Naive thymus-derived CD8-positive, alpha-beta T cell (primary cell): ENCODE data around the gene TUT7. TPM values are rescaled to one million over a fixed set of nuclear protein-coding genes. Genes with fewer than 3 reads are reported as not detected.

Experiments
- ATAC-seq, 2 donors: fragments of 150-1000 bp; cut with Tn5 transposase in 1 of 2; sonication (Bioruptor Pico), chemical (Tn5 transposase) in 1 of 2; 1 replicate in 1 of 2; 2 replicates in 1 of 2; pipeline ENCODE4 v1.10.0; 2021; ENCODE audit warnings: mild to moderate bottlenecking in 2 of 2, moderate library complexity in 2 of 2
- POLR2A ChIA-PET: fragments of 350-600 bp; sonication (Branson Sonifier 250); formaldehyde crosslinking; loops from one replicate; lab custom pipeline; 2021; ENCODE audit warnings: antibody characterized with exemption; lab: Charles Lee
- DNase-seq, 10 donors: peaks; one replicate each; pipeline versions ENCODE4 v3.0.0 to v3.0.0-alpha.2; 2020 to 2022
- H3K27ac Mint-ChIP-seq, 10 donors: one replicate each; pipeline ENCODE4 v1.8.0; 2020 to 2022; ENCODE audit warnings: mild to moderate bottlenecking in 10 of 10, mixed read lengths in 10 of 10, moderate library complexity in 4 of 10, inconsistent platforms in 1 of 10
- H3K27me3 Mint-ChIP-seq, 5 donors: one replicate each; pipeline ENCODE4 v1.8.0; 2021 to 2022; ENCODE audit warnings: mixed read lengths in 5 of 5
- H3K36me3 Mint-ChIP-seq, 3 donors: one replicate each; pipeline ENCODE4 v1.8.0; 2020 to 2022; ENCODE audit warnings: mixed read lengths in 3 of 3, mild to moderate bottlenecking in 2 of 3, inconsistent platforms in 1 of 3
- H3K4me1 Mint-ChIP-seq, 4 donors: one replicate each; pipeline ENCODE4 v1.8.0; 2021 to 2022; ENCODE audit warnings: mixed read lengths in 4 of 4
- H3K4me3 Mint-ChIP-seq, 10 donors: one replicate each; pipeline ENCODE4 v1.8.0; 2020 to 2022; ENCODE audit warnings: mild to moderate bottlenecking in 10 of 10, mixed read lengths in 10 of 10, moderate library complexity in 6 of 10, inconsistent platforms in 1 of 10
- H3K9me3 Mint-ChIP-seq, 9 donors: one replicate each; pipeline ENCODE4 v1.8.0; 2020 to 2022; ENCODE audit warnings: mixed read lengths in 9 of 9, mild to moderate bottlenecking in 3 of 9, inconsistent platforms in 1 of 9, moderate library complexity in 1 of 9
- polyA plus RNA-seq, 3 donors: library from polyadenylated mRNA; unstranded; fragments of 300-500 nt; fragmentation: Illumina TruSeq; gene quantifications; one replicate each; pipeline ENCODE4 v1.2.3, GENCODE V29; 2021
- total RNA-seq, 8 experiments: library from RNA in 2 of 8; stranded (reverse) in 2 of 8; gene quantifications; one replicate each; pipeline ENCODE4 v1.2.3 and lab custom pipeline; 2021 to 2026

TUT7 gene
- total and polyA plus RNA-seq, 5 experiments from 2014 or later: 9.6 to 50.5 (median 16.9) TPM

DNA sequence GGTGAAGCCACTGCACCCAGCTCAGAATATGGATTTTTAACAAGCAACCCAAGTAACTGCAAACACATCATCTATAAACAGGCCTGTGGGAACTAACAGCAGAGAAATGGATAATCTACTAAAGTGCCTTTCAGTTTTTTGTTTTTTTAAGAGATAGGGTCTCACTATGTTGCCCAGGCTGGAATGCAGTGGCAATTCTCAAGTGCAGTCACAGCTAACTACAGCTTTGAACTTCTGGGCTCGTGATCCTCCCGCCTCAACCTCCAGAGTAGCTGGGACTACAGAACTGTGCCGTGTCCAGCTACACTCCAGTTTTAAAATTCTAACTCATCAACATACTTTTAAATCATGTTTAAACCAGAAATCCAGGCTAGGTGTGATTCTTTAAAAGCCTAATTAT lies 11.9 kb downstream of the TUT7 start:
- Mint-ChIP-seq H3K4me1 (peaks cover 16 to 70% (median 50%) of the 10 kb centered on the region in 4 donors), H3K27ac (peak overlapping the region in 6 of 10 donors; percentile 8 to 69 (median 44)), H3K4me3 (no peak overlapping the region), H3K36me3 (peaks cover 0 to 76% (median 19%) of the 10 kb centered on the region in 3 donors), H3K9me3 (no peaks in the 10 kb centered on the region), H3K27me3 (no peaks in the 10 kb centered on the region)
- DNase-seq: no peak
- no peak for ATAC-seq
- POLR2A ChIA-PET: no interaction called here

DNA sequence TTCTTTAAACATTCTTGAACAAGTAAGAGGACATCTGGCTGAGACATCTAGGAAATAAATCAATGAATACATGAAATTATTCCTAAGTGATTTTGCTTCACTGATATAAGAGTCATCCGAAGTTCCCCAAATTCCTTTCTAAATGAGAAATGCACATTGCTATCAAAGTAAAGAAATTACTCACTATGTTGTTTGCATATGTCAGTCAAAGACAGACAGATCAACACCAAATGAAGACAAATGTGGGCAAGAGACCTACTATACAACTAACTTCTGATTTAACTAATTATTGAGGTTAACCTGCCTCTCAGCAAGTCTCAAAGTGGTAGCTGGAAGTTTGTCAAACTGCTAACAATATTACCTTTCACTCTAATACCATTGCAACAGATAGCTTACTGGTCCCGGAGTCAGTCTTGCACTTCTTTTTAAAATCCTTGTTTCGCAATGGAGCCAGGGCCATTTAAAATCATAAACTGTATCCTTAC lies 13.2 kb downstream of the TUT7 start:
- Mint-ChIP-seq H3K9me3 (no peaks in the 10 kb centered on the region), H3K27me3 (no peaks in the 10 kb centered on the region), H3K4me1 (peaks cover 13 to 66% (median 43%) of the 10 kb centered on the region in 4 donors), H3K4me3 (no peak overlapping the region), H3K27ac (peak overlapping the region in 8 of 10 donors; percentile 5 to 74 (median 54)), H3K36me3 (peaks cover 0 to 83% (median 31%) of the 10 kb centered on the region in 3 donors)
- ATAC-seq (no peak), DNase-seq (no peak)
- POLR2A ChIA-PET: interaction anchor here (1.0 kb wide), 1 partner anchor 13 kb away, joined by 3 read pairs; the partner anchor contains the start of gene TUT7

DNA sequence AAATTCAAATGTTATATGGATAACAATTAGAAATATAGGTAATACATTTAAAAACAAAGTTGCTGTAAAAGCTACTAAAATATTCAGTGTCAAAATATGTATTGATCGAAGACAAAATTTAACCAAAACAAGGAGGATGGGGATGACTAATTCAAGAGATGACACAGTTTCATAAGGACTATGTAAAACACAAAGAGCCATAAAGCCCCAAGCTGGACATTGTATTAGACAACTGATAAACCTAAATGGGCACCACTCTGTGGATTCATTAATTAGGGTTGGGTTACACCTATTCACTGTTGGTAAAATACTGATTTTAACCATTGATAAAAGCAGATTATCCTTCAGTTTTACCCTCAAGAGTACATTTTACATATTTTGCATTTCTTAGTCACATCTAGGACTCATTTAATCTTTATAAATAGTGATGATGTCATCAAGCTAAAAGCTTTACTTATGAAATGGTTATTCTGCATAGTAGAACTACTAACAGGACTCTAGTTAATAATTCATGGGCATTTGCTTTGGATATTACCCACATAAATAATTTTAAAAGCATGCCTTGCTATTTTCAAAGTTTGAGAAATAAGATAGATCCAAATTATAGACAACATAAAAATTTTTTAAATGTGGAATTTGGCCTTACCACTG lies 13.7 kb downstream of the TUT7 start:
- POLR2A ChIA-PET: interaction anchor here (0.5 to 1.0 kb wide), 2 partner anchors 14 to 111 kb away, joined by 3 read pairs; partner anchors contain the start of gene TUT7
- ATAC-seq: no peak
- no peaks in the 10 kb centered on the region for H3K9me3 Mint-ChIP-seq
- peaks cover 13 to 60% (median 38%) of the 10 kb centered on the region in 4 donors for H3K4me1 Mint-ChIP-seq
- H3K4me3 Mint-ChIP-seq: no peak overlapping the region
- H3K27ac Mint-ChIP-seq: peak overlapping the region in 6 of 10 donors; percentile 33 to 79 (median 68)
- H3K27me3 Mint-ChIP-seq: no peaks in the 10 kb centered on the region
- DNase-seq: no peak
- peaks cover 4 to 83% (median 34%) of the 10 kb centered on the region in 3 donors for H3K36me3 Mint-ChIP-seq

DNA sequence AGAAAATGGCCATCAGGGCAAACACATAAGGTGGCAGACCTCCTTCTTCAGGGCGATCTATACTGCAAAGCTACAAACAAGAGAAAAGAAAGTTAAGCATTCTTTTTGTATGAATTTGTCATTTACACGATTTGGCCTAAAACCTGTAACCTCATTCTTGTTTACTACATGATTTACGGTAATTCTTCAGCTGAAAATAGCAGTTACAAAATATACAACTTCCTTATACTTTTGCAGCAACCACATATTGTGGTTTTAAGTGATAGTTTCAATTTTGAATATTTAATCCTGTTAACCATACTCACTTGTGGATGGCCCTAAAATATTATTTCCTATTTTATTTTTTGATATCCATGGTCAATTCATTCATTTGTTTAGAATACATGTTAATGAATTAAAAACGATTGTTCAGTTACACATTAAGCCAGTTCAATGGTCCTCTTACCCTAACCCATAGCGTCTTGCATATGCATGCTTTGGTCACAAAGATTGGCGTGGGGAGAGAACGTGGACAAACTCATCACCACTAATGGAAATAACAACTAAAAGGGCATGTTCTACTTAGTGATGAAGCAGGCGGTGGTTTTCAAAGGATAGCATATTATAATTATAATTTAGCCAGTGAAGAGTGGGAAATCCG lies 16.6 kb downstream of the TUT7 start:
- DNase-seq: peak in 1 of 10 donors; percentile 30
- Mint-ChIP-seq H3K4me1 (peaks cover 13 to 52% (median 33%) of the 10 kb centered on the region in 4 donors), H3K9me3 (peaks cover 0 to 3% (median 0%) of the 10 kb centered on the region in 9 donors)

DNA sequence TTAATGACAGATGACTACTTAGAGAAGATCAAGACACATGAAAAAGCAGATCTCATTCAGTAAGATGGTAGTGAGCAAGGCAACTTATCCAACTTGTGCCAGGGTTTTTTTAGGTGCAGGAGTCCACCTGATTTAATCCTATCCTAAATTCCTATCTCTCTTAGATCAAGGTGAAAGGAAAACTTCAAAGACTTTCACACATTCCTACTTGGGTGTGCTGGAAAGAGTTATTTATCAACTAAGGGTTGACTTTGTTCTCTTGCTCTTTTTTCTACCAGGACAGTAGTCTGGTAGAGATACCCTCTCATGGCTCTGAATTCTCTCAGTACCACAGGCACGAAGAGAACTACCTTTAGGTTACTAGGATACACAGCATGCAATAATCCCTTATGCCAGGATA lies 18.2 kb downstream of the TUT7 start:
- H3K27me3 Mint-ChIP-seq: no peaks in the 10 kb centered on the region

More for the DNA sequence above, 16.6 kb downstream of the TUT7 start:
- Mint-ChIP-seq H3K27ac (peak overlapping the region; percentile 8 to 95 (median 90)), H3K27me3 (no peaks in the 10 kb centered on the region), H3K4me3 (peak overlapping the region; percentile 70 to 90 (median 77)), H3K36me3 (peaks cover 13 to 91% (median 55%) of the 10 kb centered on the region in 3 donors)
- POLR2A ChIA-PET: no interaction called here
- peak in 1 of 2 donors; percentile 35 for ATAC-seq

DNA sequence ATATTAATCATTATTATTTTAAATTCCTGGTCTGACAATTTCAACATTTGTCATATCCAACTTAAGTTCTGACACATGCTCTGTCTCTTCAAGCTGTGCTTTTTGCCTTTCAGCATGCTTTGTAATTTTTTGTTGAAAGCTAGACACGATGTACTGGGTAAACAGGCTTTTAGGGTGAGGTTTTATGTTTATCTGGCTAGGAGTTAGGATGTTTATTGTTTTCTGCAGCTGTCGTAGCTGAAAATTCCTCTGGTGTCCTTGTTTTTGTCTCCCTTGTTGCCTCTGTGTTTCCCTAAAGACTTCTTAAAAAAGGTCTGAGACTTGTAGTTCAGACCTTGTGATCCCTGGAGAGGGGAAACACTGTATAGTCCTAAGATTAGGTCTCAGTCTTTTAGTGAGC lies 20.6 kb downstream of the TUT7 start:
- Mint-ChIP-seq H3K4me3 (no peak overlapping the region), H3K9me3 (peaks cover 0 to 3% (median 0%) of the 10 kb centered on the region in 9 donors), H3K36me3 (peaks cover 17 to 92% (median 59%) of the 10 kb centered on the region in 3 donors), H3K27me3 (no peaks in the 10 kb centered on the region), H3K4me1 (peaks cover 5 to 30% (median 21%) of the 10 kb centered on the region in 4 donors), H3K27ac (peak overlapping the region in 2 of 10 donors; percentile 31 to 45)
- ATAC-seq (no peak), DNase-seq (no peak)
- POLR2A ChIA-PET: interaction anchor here (1.2 kb wide), 1 partner anchor 51 kb away, joined by 4 read pairs; the partner anchor contains the start of gene ISCA1

More for the DNA sequence above, 18.2 kb downstream of the TUT7 start:
- POLR2A ChIA-PET: no interaction called here
- H3K36me3 Mint-ChIP-seq: peaks cover 17 to 91% (median 55%) of the 10 kb centered on the region in 3 donors
- no peak for ATAC-seq
- H3K4me1 Mint-ChIP-seq: peaks cover 8 to 45% (median 30%) of the 10 kb centered on the region in 4 donors
- H3K9me3 Mint-ChIP-seq: peaks cover 0 to 3% (median 0%) of the 10 kb centered on the region in 9 donors
- H3K4me3 Mint-ChIP-seq: no peak overlapping the region
- DNase-seq: no peak
- peak overlapping the region in 2 of 10 donors; percentile 18 to 40 for H3K27ac Mint-ChIP-seq

DNA sequence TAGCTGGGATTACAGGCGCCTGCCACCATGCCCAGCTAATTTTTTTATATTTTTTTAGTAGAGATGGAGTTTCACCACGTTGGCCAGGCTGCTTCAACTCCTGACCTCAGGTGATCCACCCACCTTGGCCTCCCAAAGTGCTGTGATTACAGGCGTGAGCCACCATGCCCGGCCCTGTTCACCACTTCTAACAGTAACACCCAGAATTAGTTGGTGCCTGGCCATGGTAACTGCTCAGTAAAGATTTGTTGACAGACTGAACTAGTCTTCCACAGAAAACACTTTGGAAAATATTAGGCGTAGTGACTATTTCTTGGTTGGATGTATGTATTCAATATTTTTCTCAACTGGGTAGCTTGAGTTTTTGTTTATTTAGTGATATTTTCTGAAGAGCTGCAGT lies 24.0 kb downstream of the TUT7 start:
- peaks cover 0 to 3% (median 0%) of the 10 kb centered on the region in 9 donors for H3K9me3 Mint-ChIP-seq
- H3K4me1 Mint-ChIP-seq: peaks cover 2 to 7% (median 5%) of the 10 kb centered on the region in 4 donors
- POLR2A ChIA-PET: no interaction called here
- H3K27me3 Mint-ChIP-seq: no peaks in the 10 kb centered on the region
- H3K4me3 Mint-ChIP-seq: no peak overlapping the region
- ATAC-seq (no peak), DNase-seq (no peak)
- peak overlapping the region in 1 of 10 donors; percentile 82 for H3K27ac Mint-ChIP-seq
- H3K36me3 Mint-ChIP-seq: peaks cover 10 to 92% (median 43%) of the 10 kb centered on the region in 3 donors

DNA sequence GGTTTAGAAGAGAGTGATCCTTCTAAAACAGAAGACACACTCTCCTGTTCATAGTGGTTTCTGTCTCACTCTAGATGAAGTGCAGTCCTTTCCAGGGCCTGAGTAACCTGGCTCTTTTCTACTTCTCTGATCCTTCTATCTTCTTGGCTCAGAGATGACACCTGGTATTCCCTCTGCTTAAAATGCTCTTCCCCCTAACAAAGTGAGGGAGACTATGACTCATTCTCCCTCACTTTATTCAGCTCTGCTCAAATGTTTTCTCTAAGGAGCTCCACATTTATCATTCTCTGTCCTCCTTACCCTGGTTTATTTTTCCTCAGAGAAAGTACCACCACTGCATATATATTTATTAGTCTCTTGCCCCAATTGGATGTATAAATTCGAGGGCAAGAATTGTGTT lies 24.6 kb downstream of the TUT7 start:
- Mint-ChIP-seq H3K9me3 (peaks cover 0 to 3% (median 0%) of the 10 kb centered on the region in 9 donors), H3K4me1 (peaks cover 2 to 7% (median 5%) of the 10 kb centered on the region in 4 donors), H3K36me3 (peaks cover 8 to 92% (median 38%) of the 10 kb centered on the region in 3 donors), H3K4me3 (no peak overlapping the region), H3K27me3 (no peaks in the 10 kb centered on the region), H3K27ac (peak overlapping the region in 2 of 10 donors; percentile 53 to 82)
- no peak for DNase-seq
- POLR2A ChIA-PET: no interaction called here
- ATAC-seq: no peak

DNA sequence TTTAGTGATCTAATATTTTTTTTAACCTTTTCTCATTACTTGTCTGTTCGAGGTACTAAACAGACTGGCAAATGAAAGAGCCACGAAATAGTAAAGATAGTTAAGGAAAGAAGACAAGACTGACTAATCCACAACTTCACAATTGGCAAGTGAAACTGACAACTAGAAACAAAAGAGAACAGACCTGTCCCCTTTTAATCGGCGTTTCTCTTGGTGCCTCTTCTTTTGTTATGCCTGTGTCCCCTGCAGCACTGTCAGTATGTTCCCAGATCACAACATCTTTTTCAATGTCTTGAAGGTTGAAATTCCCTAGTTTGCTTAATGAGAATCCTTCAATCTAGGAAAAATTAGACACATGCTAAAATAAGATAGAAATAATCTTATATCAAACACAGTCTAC lies 26.1 kb downstream of the TUT7 start:
- ATAC-seq (no peak), DNase-seq (no peak)
- Mint-ChIP-seq H3K4me3 (no peak overlapping the region), H3K9me3 (peaks cover 0 to 3% (median 0%) of the 10 kb centered on the region in 9 donors), H3K4me1 (peaks cover 3 to 11% (median 6%) of the 10 kb centered on the region in 4 donors), H3K36me3 (peaks cover 10 to 92% (median 26%) of the 10 kb centered on the region in 3 donors), H3K27ac (no peak overlapping the region), H3K27me3 (no peaks in the 10 kb centered on the region)
- POLR2A ChIA-PET: no interaction called here

DNA sequence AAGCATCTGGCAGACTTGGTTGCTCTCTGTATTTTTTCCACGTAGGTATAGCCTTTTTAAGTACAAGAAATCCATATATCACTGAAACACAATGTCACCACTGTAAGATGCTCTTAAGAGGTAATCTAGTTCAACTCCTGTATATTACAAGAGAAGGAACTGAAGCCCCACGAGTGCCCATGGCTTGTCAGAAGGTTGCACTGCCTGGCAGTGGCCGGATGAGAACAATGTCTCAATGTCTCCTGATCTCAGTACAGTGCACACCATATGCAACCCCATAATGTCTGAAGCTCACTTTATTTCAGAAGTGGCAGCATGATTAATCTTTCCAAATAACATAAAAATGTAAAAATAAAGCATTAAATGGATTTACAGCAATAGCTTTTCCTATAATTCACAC lies 27.7 kb downstream of the TUT7 start:
- no peak for ATAC-seq
- Mint-ChIP-seq H3K36me3 (peaks cover 11 to 90% (median 25%) of the 10 kb centered on the region in 3 donors), H3K9me3 (no peaks in the 10 kb centered on the region), H3K27me3 (no peaks in the 10 kb centered on the region), H3K27ac (peak overlapping the region in 2 of 10 donors; percentile 31 to 83), H3K4me3 (no peak overlapping the region), H3K4me1 (peaks cover 2 to 9% (median 6%) of the 10 kb centered on the region in 4 donors)
- POLR2A ChIA-PET: no interaction called here
- DNase-seq: no peak

DNA sequence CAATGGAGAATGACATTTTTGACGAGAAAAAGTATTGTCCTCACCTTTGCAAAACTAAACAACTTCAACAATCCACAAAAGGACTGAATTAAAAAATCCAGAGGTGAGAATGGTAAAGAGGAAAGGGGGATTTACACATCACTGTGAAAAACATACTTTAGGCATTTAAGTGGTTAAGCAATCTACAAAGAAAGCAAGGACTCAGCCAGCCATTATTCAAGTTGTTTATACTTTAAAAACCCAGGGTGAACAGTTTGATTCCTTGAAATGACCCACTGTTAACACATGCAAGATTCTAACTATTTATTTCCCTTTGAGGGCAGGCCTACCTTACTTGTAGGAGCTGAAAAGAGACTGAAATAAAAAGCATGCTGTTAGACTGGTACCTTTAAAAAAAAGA lies 29.3 kb downstream of the TUT7 start:
- peak overlapping the region in 3 of 10 donors; percentile 5 to 10 (median 6) for H3K27ac Mint-ChIP-seq
- ATAC-seq (no peak), DNase-seq (no peak)
- H3K4me1 Mint-ChIP-seq: peaks cover 2 to 9% (median 5%) of the 10 kb centered on the region in 4 donors
- peaks cover 11 to 94% (median 27%) of the 10 kb centered on the region in 3 donors for H3K36me3 Mint-ChIP-seq
- POLR2A ChIA-PET: no interaction called here
- H3K9me3 Mint-ChIP-seq: no peaks in the 10 kb centered on the region
- no peak overlapping the region for H3K4me3 Mint-ChIP-seq
- H3K27me3 Mint-ChIP-seq: no peaks in the 10 kb centered on the region

DNA sequence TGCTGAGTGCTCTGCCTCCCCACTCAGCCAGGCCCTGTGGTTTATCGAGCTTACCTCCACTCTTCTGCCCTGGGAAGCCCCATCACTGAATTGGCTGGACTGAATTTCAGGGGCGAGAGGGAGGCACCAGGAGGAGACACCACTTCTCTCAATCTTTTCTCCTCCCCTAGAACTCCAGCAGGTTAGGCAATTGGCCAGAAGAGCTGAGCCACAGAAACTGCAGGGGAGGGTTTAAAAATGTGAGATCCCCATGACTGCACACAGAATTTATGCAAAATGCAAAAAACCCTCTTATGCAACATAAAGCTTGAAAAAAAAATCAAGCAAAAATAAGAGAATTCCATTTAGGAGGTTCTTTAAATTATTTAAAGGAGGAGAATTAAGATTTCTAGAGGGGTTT lies 29.9 kb downstream of the TUT7 start:
- H3K36me3 Mint-ChIP-seq: peaks cover 11 to 92% (median 25%) of the 10 kb centered on the region in 3 donors
- no peaks in the 10 kb centered on the region for H3K9me3 Mint-ChIP-seq
- H3K27ac Mint-ChIP-seq: peak overlapping the region in 3 of 10 donors; percentile 28 to 65 (median 36)
- POLR2A ChIA-PET: no interaction called here
- no peaks in the 10 kb centered on the region for H3K27me3 Mint-ChIP-seq
- ATAC-seq: no peak
- DNase-seq: no peak
- peaks cover 0 to 9% (median 3%) of the 10 kb centered on the region in 4 donors for H3K4me1 Mint-ChIP-seq
- no peak overlapping the region for H3K4me3 Mint-ChIP-seq
